K562 (cell line): ENCODE results near the gene PI4KA. TPM values are rescaled to one million over a fixed set of nuclear protein-coding genes. Genes with fewer than 3 reads are reported as not detected.
A peak's percentile ranks its signal among the peaks of the same experiment; 100 is the strongest.

Experiments used
- ELF1 ChIP-seq: fragments of 200-800 bp; sonication (Bioruptor generic); IDR thresholded peaks from 2 replicates; pipeline ENCODE4 v1.6.1; 2016; ENCODE audit warnings: missing genetic modification characterization, missing compliant biosample characterization
- ERF ChIP-seq: fragments of 450-650 bp; formaldehyde crosslinking; IDR thresholded peaks from 2 replicates; pipeline ENCODE4 v1.4.0; 2020; ENCODE audit warnings: mild to moderate bottlenecking, mixed read lengths
- ETV5 ChIP-seq: sonication (generic); formaldehyde crosslinking; IDR thresholded peaks from 2 replicates; pipeline ENCODE4 v1.4.0; 2020; ENCODE audit warnings: low read depth, mild to moderate bottlenecking, missing genetic modification reagents
- GTF2A2 ChIP-seq: IDR thresholded peaks from 2 replicates; pipeline ENCODE4 v1.6.1; 2016; ENCODE audit warnings: mild to moderate bottlenecking, missing genetic modification characterization, missing compliant biosample characterization
- HDAC2 ChIP-seq: fragments of 450-650 bp; IDR thresholded peaks from 2 replicates; pipeline ENCODE4 v1.6.1; 2016; ENCODE audit warnings: mild to moderate bottlenecking
- HMG20B ChIP-seq: fragments of 250-450 bp; sonication (Bioruptor Pico); IDR thresholded peaks from 2 replicates; pipeline ENCODE4 v1.5.0; 2021; ENCODE audit warnings: mild to moderate bottlenecking
- POLR3A ChIP-seq: IDR thresholded peaks from 2 replicates; pipeline ENCODE4 v1.6.1; 2011; ENCODE audit warnings: borderline replicate concordance, mild to moderate bottlenecking, moderate library complexity; ENCODE audit not compliant: insufficient read length, insufficient read depth; ENCODE audit errors: extremely low read depth
- ZFP1 ChIP-seq: fragments of 450-650 bp; formaldehyde crosslinking; IDR thresholded peaks from 2 replicates; pipeline ENCODE4 v1.4.0; 2020; ENCODE audit warnings: mild to moderate bottlenecking, mixed read lengths
- ZNF146 ChIP-seq: IDR thresholded peaks from one replicate; pipeline ENCODE4 v1.6.1; 2018; ENCODE audit warnings: missing compliant biosample characterization; ENCODE audit not compliant: unreplicated experiment
- ZNF277 ChIP-seq: fragments of 250-450 bp; sonication (Bioruptor Pico); IDR thresholded peaks from 2 replicates; pipeline ENCODE4 v1.8.0; 2022; ENCODE audit warnings: inconsistent platforms, mild to moderate bottlenecking, moderate library complexity, borderline replicate concordance
- ZNF282 ChIP-seq: sonication (generic); formaldehyde crosslinking; IDR thresholded peaks from 2 replicates; pipeline ENCODE4 v1.8.1; 2023; ENCODE audit warnings: missing genetic modification reagents
- ZNF668 ChIP-seq: fragments of 250-450 bp; sonication (Bioruptor Pico); IDR thresholded peaks from 2 replicates; pipeline ENCODE4 v1.8.0; 2022; ENCODE audit warnings: mild to moderate bottlenecking, inconsistent platforms
- polyA plus RNA-seq, 8 experiments: library from polyadenylated mRNA; depleted of rRNA in 4 of 8; stranded (reverse) in 5 of 8; unstranded in 3 of 8; fragments of >200 nt; fragmentation: Nextera tagmentation in 2 of 8; fragmentation: Illumina TruSeq in 1 of 8; extraction: Ambion mirVana in 2 of 8; extraction: Trizol in 1 of 8; gene quantifications; 2 replicates each; pipeline versions ENCODE4 v1.2.1 to v1.2.3, GENCODE V29; 2011 to 2014; ENCODE audit warnings: inconsistent platforms in 1 of 8, missing spikeins in 1 of 8
- total RNA-seq, 7 experiments: library from RNA; depleted of rRNA in 6 of 7; stranded (reverse); fragments of >200 nt in 6 of 7; fragmentation: Illumina TruSeq in 2 of 7; extraction: Trizol in 2 of 7; gene quantifications; 2 replicates each; pipeline versions ENCODE4 v1.2.1 to v1.2.3, GENCODE V29; 2011 to 2021; ENCODE audit warnings: low replicate concordance in 1 of 7
- TF ChIP-seq, protein P1 (sequence below): fragments of 250-450 bp; sonication (Bioruptor Pico); IDR thresholded peaks from 2 replicates; pipeline ENCODE4 v1.5.0; 2021; ENCODE audit warnings: mild to moderate bottlenecking, moderate library complexity
- TF ChIP-seq, protein P2 (sequence below): sonication (generic); formaldehyde crosslinking; IDR thresholded peaks from 2 replicates; pipeline ENCODE4 v1.8.0; 2022; ENCODE audit warnings: mild to moderate bottlenecking, missing genetic modification reagents
- TF ChIP-seq, protein P3 (sequence below): fragments of 250-450 bp; sonication (Bioruptor Pico); IDR thresholded peaks from 2 replicates; pipeline ENCODE4 v1.5.0; 2022; ENCODE audit warnings: mild to moderate bottlenecking

PI4KA gene
- total and polyA plus RNA-seq, 9 of the 15 experiments (the other 6 are each of a cell fraction or from before 2014, with no cell fraction given): 7.3 to 187 (median 84.7) TPM

DNA sequence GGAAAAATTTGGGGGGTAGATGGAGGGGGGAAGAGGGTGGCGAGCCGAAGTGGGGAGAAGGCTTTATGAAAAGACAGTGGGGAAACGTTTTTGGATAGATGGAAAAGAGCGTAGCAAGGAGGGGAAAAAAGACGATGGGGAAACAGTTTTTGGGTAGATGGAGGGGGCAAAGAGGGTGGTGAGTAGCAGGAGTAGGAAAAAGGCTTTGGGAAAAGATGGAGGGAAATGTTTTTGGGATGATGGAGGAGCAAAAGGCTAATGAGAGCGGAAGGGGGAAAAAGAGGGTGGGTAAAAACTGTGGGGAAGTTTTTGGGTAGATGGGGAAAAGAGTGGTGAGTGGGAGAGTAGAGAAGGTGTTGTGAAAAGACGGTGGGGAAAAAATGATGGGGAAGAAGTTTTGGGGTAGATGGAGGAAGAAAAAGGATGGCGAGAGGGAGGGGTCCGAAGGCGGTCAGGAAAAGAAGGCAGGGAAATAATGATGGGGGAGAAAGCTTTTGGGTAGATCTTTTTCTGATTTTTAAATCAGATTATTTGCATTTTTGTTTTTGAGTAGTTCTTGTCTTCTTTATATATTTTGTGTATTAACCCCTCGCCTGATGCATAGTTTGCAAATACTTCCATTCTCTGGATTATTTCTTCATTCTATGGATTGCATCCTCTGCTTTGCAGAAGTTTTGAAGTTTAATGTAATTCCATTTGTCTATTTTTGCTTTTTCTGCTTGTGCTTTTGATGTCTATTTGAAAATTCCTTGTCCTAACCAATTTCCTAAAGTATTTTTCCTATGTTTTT lies 200.0 kb downstream of the PI4KA start (continued):
- TF ChIP-seq, protein P1, sequence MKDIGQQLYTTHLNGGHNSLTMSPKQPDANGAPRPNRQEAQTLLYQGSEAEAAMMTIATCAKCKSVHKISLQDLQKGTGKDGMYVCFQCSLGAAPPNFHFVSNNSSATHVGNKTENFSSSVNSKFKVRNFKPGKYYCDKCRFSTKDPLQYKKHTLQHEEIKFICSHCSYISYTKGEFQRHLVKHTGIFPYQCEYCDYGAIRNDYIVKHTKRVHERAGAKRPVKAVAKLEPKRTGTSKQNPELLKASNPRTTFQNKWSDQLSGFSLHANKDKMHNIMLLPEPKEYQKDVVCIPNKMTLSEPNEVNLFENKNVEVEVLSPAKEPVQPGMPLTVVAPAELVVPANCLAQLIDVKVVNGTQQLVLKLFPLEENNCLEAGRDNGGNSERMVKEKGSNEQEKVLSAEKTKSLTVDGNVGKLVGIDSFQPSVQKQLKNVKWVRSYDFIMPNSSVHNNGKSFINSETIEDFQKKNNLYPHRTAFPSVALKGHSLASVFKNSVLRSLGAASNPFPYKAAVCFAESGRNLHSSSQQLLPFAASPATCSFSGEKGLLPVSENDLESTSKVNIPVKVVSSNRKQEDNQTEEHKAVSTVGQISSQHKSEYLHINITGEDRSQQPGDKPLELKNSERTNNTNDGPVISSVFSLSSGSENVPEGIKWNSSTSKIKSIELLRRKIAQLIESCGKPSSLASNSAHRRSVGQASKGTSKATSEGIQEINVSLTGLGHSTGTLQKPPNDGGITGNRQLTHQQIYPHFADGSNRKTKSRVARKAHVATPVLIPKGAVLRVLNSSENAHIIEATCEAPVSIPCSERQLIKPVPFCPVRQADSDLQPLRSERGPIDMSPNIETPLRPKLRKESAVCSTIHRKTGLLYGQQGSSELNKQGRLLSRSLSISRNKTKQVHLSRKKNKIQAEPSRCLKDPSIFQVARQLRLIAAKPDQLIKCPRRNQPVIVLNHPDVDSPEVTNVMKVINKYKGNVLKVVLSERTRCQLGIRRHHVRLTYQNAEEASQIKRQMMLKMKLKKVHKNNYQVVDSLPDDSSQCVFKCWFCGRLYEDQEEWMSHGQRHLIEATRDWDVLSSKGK (CRISPR knock-in tag): no peak
- no peak for TF ChIP-seq ERF
- TF ChIP-seq ZFP1 (CRISPR knock-in tag): no peak
- TF ChIP-seq ELF1 (tag): no peak
- no peak for TF ChIP-seq ZNF282 (CRISPR knock-in tag)
- TF ChIP-seq ZNF668 (CRISPR knock-in tag): no peak
- TF ChIP-seq HMG20B: no peak
- TF ChIP-seq ZNF146: no peak
- peak; percentile 18; the same call in 1 of the 2 replicates for TF ChIP-seq HDAC2
- TF ChIP-seq, protein P2, sequence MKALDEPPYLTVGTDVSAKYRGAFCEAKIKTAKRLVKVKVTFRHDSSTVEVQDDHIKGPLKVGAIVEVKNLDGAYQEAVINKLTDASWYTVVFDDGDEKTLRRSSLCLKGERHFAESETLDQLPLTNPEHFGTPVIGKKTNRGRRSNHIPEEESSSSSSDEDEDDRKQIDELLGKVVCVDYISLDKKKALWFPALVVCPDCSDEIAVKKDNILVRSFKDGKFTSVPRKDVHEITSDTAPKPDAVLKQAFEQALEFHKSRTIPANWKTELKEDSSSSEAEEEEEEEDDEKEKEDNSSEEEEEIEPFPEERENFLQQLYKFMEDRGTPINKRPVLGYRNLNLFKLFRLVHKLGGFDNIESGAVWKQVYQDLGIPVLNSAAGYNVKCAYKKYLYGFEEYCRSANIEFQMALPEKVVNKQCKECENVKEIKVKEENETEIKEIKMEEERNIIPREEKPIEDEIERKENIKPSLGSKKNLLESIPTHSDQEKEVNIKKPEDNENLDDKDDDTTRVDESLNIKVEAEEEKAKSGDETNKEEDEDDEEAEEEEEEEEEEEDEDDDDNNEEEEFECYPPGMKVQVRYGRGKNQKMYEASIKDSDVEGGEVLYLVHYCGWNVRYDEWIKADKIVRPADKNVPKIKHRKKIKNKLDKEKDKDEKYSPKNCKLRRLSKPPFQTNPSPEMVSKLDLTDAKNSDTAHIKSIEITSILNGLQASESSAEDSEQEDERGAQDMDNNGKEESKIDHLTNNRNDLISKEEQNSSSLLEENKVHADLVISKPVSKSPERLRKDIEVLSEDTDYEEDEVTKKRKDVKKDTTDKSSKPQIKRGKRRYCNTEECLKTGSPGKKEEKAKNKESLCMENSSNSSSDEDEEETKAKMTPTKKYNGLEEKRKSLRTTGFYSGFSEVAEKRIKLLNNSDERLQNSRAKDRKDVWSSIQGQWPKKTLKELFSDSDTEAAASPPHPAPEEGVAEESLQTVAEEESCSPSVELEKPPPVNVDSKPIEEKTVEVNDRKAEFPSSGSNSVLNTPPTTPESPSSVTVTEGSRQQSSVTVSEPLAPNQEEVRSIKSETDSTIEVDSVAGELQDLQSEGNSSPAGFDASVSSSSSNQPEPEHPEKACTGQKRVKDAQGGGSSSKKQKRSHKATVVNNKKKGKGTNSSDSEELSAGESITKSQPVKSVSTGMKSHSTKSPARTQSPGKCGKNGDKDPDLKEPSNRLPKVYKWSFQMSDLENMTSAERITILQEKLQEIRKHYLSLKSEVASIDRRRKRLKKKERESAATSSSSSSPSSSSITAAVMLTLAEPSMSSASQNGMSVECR: no peak
- no peak for TF ChIP-seq POLR3A
- no peak for TF ChIP-seq GTF2A2 (tag)
- no peak for TF ChIP-seq ZNF277 (CRISPR knock-in tag)
- TF ChIP-seq, protein P3, sequence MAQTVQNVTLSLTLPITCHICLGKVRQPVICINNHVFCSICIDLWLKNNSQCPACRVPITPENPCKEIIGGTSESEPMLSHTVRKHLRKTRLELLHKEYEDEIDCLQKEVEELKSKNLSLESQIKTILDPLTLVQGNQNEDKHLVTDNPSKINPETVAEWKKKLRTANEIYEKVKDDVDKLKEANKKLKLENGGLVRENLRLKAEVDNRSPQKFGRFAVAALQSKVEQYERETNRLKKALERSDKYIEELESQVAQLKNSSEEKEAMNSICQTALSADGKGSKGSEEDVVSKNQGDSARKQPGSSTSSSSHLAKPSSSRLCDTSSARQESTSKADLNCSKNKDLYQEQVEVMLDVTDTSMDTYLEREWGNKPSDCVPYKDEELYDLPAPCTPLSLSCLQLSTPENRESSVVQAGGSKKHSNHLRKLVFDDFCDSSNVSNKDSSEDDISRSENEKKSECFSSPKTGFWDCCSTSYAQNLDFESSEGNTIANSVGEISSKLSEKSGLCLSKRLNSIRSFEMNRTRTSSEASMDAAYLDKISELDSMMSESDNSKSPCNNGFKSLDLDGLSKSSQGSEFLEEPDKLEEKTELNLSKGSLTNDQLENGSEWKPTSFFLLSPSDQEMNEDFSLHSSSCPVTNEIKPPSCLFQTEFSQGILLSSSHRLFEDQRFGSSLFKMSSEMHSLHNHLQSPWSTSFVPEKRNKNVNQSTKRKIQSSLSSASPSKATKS: no peak
- no peak for TF ChIP-seq ETV5 (CRISPR knock-in tag)
